GM12891 (cell line): ENCODE data around the gene SMIM22.

Experiments
- DNase-seq: peaks from one replicate; pipeline ENCODE4 v3.0.0; 2011; ENCODE audit warnings: low spot score; ENCODE audit not compliant: insufficient read length
- FAIRE-seq: peaks from 2 replicates; lab custom pipeline; 2011; peaks lifted over from hg19 to GRCh38; lab: Jason Lieb, UNC
- PAX5 ChIP-seq: IDR thresholded peaks from 2 replicates; pipeline ENCODE4 v1.6.1; 2011; ENCODE audit warnings: low read length, moderate library complexity, mild to moderate bottlenecking; ENCODE audit not compliant: insufficient read depth, severe bottlenecking
- POLR2A ChIP-seq: IDR thresholded peaks from 2 replicates; pipeline ENCODE4 v1.6.1; 2011; ENCODE audit warnings: low read depth, low read length, control low read depth
- POLR2AphosphoS5 ChIP-seq: IDR thresholded peaks from 2 replicates; pipeline ENCODE4 v1.6.1; 2011; ENCODE audit warnings: low read depth, low read length, control low read depth
- POU2F2 ChIP-seq: IDR thresholded peaks from 2 replicates; pipeline ENCODE4 v1.6.1; 2011; ENCODE audit warnings: low read depth, mild to moderate bottlenecking, control low read depth, low read length, moderate library complexity
- SPI1 ChIP-seq: IDR thresholded peaks from 2 replicates; pipeline ENCODE4 v1.6.1; 2011; ENCODE audit warnings: low read depth, low read length, control low read depth
- TAF1 ChIP-seq: IDR thresholded peaks from 2 replicates; pipeline ENCODE4 v1.6.1; 2011; ENCODE audit warnings: low read depth, low read length, control low read depth

Gene SMIM22

DNA sequence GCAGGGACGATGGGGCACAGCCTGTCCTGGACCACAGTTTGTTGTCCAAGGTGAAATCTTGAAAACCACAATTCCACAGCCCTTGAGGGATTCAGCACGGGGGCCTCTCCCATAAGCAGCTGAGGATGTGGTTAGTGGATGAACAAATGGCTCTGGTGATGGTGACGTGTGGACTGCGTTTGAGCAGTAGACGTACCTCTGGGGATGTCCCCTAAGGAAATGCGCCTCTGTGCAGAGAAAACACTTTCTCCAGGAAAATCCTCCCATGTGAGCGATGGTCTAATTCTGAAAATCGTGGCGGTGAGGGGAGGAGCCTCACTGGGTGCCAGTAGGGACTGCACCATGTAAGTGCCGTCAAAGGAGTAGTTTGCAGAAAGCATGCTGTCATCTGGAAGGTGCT lies 4.3 kb upstream of the SMIM22 start:
- FAIRE-seq (no peak), DNase-seq (no peak)
- TF ChIP-seq SPI1, result no peak
- TF ChIP-seq PAX5, result no peak
- no peak for TF ChIP-seq POU2F2
- no peak for TF ChIP-seq TAF1
- no peak for TF ChIP-seq POLR2A
- no peak for TF ChIP-seq POLR2AphosphoS5

GRCh38 chr16:4792951-4793513 lies 2.1 kb upstream of the SMIM22 start:
- no peak for FAIRE-seq
- TF ChIP-seq SPI1 (no peak), TAF1 (no peak), POLR2A (no peak), PAX5 (no peak), POLR2AphosphoS5 (no peak), POU2F2 (no peak)
- no peak for DNase-seq

DNA sequence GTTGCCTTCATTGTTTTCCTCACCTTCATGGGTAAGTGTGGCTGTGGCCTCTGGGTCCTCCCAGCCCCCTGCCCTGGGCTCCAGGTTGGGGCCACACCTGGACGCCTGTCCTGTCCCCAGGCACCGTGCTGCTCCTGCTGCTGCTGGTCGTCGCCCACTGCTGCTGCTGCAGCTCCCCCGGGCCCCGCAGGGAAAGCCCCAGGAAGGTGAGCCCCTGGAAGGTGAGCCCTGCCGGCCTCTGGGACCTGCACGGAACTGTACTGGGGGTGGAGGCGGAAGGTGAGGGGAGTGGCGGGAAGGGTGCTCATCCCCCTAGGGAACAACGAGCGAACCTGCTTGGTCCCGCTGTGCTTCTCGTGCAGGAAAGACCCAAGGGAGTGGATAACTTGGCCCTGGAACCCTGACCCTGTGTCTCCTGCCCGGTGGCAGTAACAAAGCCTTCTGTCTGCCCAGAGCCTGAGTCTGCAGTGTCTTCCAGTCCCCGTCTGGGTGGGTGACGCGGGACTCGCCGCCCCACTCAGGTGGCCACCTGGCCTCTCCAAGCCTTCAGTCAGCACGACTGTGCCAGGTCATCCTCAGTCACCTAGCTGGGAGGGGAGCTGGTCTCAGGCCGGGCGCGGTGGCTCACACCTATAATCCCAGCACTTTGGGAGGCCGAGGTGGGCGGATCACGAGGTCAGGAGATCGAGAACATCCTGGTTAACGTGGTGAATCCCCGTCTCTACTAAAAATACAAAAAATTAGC lies 831 bp downstream of the SMIM22 start:
- FAIRE-seq (no peak), DNase-seq (no peak)
- TF ChIP-seq POU2F2, result no peak
- TF ChIP-seq POLR2A, result no peak
- TF ChIP-seq PAX5, result no peak
- TF ChIP-seq POLR2AphosphoS5, result no peak
- TF ChIP-seq SPI1, result no peak
- no peak for TF ChIP-seq TAF1

GRCh38 chr16:4796982-4797804 lies 2.0 kb downstream of the SMIM22 start:
- TF ChIP-seq POLR2AphosphoS5 (no peak), TAF1 (no peak), POU2F2 (no peak), POLR2A (no peak), PAX5 (no peak), SPI1 (no peak)
- no peak for FAIRE-seq
- DNase-seq, result no peak

GRCh38 chr16:4797805-4798252 lies 2.7 kb downstream of the SMIM22 start:
- FAIRE-seq, result no peak
- DNase-seq, result no peak
- TF ChIP-seq SPI1, result no peak
- no peak for TF ChIP-seq POU2F2
- no peak for TF ChIP-seq TAF1
- no peak for TF ChIP-seq POLR2A
- no peak for TF ChIP-seq POLR2AphosphoS5
- no peak for TF ChIP-seq PAX5

DNA sequence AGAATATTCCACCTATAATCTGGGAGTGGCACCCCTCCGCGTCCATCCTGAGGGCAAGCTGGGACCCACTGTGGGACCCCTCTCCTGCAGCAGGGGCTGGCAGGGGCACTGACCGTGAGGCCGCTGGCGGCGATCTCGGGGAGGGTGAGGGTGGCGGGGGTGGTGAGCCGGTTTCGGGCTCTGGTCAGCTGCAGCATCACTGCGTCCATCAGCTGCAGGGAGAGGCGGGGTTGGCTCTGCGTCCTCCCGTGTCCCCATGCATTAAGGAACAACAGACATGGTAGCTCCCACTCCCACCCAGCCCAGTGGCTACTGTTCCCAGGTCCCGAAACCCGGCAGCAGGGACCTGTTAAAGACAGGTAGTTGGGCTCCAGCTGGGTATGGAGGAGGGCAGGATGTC lies 3.3 kb downstream of the SMIM22 start:
- DNase-seq (no peak), FAIRE-seq (no peak)
- no peak for TF ChIP-seq TAF1
- TF ChIP-seq POLR2A, result no peak
- TF ChIP-seq SPI1, result no peak
- no peak for TF ChIP-seq POU2F2
- no peak for TF ChIP-seq PAX5
- TF ChIP-seq POLR2AphosphoS5, result no peak

DNA sequence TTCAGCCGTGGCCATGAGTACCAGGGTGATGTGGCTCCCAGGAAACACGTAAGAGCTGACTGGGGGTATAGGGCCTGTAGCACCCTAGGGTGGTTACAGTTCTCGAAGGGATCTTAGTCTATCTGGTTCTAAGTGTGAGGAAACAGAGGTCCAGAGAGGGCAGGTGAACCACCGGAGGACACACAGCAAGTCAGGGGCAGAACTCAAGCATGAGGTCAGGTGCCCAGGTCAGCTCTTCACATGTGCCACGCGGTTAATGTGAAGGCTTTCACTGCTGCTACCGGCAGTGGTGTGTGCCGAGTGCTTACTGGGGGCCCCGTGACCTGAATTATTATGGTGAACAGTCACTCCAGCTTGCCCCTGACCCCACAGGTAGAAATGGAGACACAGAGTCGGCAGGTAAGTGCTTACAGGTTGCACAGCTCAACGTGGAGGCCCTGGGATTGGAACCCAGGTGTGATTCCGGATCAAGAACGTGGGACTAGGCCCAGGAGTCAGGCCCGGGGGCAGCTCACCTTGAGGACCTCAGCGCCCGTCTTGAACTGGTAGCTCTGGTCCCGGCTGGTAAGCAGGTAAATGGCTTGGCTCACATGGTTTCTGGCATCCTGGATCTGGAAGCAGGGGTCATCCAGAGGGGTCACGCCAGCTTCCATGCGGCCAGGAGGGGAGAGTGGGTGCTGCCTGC lies 4.1 kb downstream of the SMIM22 start:
- TF ChIP-seq SPI1, result no peak
- TF ChIP-seq PAX5, result no peak
- no peak for TF ChIP-seq POLR2A
- no peak for TF ChIP-seq POU2F2
- TF ChIP-seq TAF1, result no peak
- no peak for TF ChIP-seq POLR2AphosphoS5
- FAIRE-seq, result no peak
- DNase-seq, result no peak

DNA sequence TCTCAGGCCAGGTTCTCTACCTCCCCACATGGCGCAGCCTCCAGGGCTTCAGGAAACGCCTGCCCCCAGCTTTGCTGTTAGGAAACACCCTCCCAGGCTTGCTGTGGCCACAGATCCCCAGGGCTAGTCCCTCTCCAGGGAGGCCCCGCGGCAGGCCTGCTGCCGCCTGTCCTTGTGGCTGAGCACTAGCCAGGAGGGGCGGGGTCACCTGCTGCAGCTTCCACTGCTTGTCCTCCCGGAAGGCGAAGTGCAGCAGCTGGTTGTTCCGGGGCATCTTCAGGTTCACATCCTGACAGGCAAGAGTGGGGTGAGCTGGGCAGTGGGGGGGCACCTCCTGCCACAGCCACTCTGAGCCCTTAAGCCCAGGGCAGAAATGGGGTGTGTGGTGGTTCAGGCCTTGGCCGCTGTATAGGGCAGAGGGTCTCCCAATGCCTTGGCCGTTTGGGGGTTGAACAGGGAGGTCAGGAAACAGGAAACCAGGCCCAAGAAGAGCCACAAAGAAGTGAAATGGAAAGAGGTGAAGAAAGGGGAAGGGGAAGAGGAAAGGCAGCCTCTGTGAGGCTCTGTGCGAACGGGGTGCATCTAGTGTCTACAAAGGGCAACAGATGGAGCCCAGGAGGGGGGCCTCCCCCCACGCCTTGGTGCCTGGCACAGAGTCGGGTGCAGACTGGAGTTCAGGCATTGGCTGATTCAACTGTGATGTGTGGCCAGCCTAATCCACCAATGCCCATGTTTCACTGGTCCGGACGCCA lies 5.3 kb downstream of the SMIM22 start:
- FAIRE-seq (no peak), DNase-seq (peak; percentile 33)

More for the DNA sequence above, 5.3 kb downstream of the SMIM22 start:
- TF ChIP-seq POLR2AphosphoS5 (no peak), SPI1 (peak; percentile 26; the same call in 1 of the 2 replicates), PAX5 (no peak), POU2F2 (no peak), POLR2A (no peak)
